Measurements from ENCODE around the gene ITGA5.

Gene ITGA5

DNA sequence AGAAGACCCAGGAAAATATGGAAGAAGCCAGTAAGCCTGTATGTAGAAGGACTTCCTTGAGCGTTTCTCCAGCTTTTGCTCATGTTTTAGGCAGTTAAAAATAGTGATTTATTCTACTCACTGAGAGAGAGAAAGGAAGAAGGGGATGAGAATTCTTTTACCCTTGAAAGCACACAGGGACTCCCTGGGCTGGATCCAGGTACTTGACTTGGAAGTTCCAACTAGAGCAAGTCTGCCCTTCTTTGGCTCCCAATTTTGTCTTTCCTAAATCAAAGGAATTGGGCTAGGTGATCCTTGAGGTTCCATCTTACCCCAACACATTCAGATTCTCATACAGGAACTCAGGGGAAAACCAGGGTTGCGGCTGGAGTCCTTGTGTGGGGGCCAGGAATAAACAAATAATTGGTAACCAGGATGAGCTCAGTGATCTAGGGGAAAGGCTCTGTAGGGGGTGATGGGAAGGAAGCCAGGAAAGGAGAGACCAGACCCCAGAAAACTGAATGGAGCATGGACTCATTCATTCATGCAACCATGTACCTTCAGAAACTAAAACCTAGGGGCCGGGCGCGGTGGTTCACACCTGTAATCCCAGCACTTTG lies 11.5 kb upstream of the ITGA5 start:
- DNase-seq (ENCODE audit: low read depth in 2 of 2), result no peak

DNA sequence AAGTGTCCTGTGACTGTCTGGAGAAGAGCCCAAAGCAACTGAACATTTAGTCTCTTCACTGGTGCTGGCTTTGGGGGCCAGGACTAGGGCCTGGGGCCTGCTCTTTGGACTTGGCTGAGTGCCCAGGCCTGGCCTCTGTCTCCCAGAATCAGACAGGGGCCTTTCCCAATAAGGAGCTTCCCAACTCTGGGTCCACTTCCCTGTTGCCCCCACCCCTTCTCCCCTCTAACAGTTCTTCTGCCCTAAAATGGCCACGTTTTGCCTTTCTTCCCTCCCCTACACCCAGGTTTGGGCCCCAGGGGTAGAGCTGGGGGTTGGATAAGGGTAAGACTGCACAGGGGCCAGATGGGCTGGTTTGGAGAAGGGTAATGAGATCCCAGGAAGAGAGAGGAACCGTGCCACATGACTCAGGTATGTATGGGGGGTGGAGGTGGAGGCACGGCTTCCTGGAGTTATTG lies 10.0 kb upstream of the ITGA5 start:
- no peak for DNase-seq (ENCODE audit: low read depth in 2 of 2)

DNA sequence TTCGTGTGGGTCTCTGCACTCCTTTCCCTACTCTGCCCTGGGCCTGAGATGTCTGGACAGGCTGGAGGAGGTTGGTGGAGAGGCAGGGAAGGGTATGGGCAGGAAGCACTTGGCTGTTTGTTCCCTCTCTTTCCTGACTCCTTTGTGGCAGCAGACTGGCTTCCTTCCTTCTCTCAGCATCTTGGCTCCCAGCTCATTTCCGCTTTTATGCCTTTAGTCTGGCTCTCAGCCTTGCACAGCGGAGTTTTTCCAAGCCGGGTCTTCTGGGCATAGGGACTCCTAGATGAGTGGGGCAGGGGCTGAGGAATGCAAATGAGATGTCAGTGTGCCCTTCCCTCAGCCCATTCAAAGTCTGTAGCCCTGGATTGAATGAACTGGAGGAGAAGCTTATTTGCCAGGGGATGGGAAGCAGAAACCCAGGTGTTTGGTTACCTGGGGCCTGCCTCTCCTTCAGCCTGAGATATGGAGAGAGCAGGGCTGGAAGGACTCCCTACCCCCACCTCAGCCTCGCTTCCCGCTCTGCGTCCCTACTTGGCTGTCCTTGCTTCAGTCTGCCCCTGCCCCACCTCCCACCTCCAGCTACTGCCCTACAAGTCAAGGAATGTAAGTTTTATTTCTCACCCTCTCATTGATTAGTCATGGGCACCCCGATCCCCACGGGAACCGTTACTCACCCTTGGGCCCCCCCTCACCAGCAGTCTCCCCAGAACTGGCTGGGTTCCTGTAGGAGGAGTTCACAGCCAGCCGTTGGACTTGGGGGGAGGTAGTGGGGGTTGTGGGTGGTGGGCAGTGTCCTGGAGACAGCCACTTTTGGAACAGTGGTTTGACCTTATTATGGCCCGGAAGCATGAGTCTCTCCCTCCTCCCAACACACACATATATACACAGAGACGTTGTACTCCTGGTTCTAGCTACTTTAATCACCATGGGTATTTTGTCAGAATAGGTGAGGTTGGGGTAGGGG lies 9.3 kb upstream of the ITGA5 start:
- DNase-seq (ENCODE audit: low read depth in 2 of 2), result no peak

DNA sequence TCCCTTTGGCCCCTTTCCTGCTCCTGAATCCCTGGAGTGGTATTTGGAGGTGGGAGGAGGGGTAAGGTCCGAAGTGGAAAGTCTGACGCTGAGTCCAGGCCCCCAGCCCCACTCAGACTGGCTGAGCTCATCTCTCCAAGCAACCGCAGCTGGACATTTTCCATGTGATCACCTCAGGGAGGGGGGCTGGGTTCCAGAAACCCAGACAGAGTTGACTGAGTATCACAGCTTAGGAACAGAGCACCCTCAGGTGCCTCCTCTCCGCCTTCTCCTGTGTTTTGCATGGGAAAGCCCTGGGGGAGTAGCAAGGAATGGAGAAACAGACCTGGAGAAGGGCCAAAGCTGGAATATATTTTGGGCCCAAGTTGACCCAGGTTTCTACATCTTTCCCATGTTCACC lies 8.0 kb upstream of the ITGA5 start:
- no peak for DNase-seq (ENCODE audit: low read depth in 2 of 2)

DNA sequence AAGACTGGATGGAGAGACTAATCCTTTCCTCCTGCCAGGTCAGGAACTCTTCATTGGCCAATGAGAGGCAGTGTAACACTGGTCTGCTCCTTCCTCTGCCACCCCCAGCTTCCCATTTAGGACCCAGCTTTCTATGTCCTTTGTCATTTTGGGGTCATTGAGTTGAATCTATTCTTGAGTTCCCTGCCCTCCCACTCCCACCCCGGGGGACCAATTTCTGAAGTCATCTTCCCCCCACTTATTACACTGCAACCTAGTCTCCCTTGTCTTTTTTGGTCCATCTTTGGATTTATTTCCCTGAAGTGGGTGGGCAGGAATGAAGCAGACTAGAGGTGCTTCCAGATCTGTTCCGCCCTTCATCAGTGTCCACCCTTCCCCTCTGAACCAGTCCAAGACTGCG lies 7.6 kb upstream of the ITGA5 start:
- DNase-seq (ENCODE audit: low read depth in 2 of 2), result no peak

DNA sequence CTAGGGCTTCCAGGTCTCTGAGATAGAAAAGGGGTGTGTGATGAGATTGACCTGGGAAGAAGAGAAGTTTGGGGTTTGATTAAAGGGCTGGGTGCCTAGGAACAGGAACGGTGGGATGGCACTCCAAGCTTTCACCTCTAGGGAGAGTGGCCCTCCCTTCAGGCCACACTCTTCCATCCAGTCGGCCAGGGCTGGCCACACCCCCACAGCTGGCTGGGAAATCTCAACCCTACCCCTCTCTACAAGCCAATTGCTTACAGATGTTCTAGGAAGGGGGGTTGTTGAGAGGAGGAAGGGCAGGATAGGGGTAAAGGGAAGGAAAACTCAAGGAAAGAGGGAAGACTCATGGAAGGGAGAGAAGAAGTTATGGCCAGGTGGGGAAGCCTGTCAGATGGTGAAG lies 6.6 kb upstream of the ITGA5 start:
- DNase-seq (ENCODE audit: low read depth in 2 of 2), result no peak

DNA sequence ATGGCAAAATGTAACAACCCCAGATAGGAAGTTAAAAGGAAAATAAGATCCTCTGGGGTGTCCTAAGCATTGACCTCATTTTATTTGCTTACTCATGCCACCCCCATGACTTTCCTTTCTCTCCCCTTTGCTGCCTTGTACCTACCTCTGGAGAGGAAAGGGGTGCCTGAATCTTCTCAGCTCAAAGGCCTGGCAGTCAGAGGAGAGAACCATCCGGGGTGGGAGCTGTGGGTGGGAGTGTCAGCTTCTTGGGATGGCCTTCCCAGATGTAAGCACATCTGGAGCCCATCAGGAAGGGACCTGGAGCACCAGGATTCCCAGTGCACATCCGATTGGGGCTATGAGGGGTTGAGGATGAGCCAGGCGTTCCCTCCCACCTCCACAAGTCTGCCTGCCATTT lies 5.2 kb upstream of the ITGA5 start:
- no peak for DNase-seq (ENCODE audit: low read depth in 2 of 2)

DNA sequence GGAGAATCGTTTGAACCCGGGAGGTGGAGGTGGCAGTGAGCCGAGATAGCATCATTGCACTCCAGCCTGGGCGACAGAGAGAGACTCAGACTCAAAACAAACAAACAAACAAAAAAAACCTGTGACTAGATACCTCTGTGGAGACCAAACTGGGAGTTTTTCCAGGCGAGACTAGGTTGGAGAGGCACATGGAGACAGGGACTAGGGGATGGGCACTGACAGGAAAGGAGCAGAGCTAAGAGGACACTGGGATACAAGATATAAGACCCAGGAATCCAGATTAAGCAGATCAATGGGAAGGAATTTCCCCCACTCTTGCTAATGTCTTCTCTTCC lies 4.7 kb upstream of the ITGA5 start:
- no peak for DNase-seq (ENCODE audit: low read depth in 2 of 2)

DNA sequence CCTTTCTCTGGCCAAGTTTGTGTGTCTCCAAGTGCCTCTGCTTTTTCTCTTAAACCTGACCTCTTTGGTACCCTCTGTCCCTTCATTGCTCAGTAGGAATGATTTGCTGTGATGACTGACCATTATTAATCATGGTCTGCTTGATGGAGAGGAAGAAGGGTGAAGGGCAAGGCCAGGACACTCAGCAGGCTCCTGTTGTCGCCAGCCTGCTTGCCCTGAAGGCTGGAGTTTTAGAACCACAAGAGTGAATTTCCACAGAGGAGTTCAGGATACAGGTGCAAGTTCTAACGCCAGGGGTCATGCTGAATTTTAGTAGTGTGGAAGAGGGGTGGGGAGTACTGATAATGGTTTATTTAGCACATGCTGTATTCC lies 2.8 kb upstream of the ITGA5 start:
- no peak for DNase-seq (ENCODE audit: low read depth in 2 of 2)

DNA sequence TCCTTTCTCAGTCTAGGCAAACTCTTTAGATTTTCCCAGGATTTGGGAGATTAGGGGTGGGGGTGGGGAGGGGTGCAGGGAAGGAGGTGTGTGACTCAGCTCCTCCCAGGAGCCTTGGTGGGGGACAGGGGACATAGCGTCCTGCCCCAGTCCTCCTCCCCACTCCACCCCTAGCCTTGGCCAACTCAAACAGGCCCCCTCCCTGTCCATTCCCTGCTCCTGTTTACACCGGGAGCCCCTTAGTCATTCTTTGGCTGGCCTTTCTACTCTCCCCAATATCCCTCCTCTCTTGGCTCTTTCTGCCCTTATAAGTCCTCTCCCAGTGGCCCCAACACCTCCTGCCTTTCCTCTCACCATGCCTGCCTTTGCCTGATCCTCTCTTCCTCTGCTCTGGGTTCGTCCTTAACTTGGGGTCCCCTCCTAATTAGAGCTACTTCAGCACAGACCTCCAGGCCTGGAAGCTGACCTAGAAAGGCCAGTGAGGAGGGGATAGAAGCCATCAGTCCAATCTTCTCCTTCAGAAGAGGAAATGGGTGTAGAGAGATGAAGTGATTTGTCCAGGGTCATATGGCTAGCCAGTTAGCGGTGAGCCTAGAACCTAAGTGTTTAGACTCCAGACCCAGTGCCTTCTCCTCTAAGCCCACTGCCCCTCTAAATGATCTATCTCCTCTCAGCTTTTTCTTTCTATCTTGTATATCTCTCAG lies 2.3 kb upstream of the ITGA5 start:
- DNase-seq (ENCODE audit: low read depth in 2 of 2), result no peak

DNA sequence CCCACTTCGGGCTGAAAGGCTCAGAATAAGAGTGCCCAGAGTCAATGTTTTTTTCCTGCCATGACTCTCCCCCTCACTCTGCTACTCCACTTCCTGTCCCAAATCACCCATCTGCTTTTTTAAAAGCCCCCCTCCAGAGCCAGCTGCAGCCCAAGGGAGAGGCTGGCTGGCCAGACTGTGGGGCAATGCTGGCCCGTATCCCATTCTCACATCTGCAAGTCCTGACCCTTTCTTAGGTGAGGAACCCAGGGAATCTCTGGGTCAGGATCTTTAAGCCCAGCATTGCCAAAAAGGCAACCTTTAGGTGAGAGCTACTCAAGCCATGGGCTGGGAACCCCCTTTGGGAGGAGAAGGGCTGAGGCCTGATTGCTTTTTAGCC lies 1.7 kb upstream of the ITGA5 start:
- DNase-seq (ENCODE audit: low read depth in 2 of 2), result no peak

DNA sequence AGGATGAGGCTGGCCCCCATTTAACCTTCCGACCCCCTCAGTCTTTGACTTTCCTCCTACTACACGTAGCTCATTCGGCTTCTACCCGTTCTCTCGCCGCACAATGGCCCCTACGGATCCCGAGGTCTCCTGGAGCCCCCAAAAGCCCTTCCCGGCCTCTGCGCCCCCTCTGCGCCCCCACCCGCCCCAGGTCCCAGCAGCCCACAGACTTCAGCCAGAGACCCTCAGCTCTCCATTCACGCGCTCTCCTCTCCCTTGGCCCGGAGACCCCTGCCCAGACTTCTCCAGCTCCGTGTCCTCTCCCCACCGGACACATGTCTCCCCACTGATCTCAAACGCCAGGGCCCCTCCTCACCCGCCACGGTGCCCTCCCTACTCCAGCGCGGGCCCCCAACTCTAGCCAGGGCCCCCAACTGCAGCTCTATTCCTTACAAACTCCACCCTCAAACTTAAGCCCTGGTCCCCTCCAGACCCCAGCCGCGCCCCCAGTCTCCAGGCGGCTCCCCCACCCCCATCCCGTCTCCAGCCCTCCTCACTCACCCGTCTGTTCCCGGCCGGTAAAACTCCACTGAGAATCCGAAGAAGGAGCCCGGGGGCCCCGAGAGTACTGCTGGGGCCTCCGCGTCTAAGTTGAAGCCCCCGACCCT lies 502 bp downstream of the ITGA5 start:
- no peak for DNase-seq (ENCODE audit: low read depth in 2 of 2)

DNA sequence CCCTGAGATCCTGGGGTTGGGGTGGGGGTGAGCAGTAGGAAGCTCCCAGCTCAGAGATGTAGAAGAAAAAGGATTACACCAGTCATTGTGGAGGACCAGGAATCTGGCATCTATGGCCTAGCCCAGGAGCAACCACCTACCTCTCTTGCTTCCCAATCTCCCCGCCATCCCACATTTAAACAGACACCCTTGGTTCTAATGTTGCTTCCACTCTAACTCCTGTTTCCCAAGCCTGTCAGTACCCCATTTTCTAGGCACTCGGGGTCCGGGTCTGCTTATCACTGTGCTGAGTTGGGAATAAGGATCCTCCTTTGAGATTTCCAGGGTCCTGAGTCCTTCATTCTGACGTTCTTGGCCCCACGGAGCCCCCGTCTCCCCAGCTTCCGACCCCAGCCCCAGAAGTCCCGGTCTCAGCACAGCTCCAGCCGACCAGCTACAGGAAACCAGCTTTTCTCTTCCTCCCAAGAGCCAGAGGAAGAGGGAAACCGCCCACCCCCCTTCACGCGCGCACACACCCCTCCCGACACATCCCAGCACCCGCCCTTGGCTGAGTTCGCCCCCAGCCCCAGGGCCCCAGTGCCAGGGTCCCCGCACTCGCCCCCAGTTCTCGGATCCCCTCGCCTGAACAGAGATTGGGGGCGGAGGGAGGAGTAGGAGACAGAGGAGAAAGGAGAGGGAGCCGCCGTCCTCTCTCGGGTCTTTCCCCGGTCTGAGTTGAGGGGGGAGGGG lies 1.2 kb downstream of the ITGA5 start:
- no peak for DNase-seq (ENCODE audit: low read depth in 2 of 2)

DNA sequence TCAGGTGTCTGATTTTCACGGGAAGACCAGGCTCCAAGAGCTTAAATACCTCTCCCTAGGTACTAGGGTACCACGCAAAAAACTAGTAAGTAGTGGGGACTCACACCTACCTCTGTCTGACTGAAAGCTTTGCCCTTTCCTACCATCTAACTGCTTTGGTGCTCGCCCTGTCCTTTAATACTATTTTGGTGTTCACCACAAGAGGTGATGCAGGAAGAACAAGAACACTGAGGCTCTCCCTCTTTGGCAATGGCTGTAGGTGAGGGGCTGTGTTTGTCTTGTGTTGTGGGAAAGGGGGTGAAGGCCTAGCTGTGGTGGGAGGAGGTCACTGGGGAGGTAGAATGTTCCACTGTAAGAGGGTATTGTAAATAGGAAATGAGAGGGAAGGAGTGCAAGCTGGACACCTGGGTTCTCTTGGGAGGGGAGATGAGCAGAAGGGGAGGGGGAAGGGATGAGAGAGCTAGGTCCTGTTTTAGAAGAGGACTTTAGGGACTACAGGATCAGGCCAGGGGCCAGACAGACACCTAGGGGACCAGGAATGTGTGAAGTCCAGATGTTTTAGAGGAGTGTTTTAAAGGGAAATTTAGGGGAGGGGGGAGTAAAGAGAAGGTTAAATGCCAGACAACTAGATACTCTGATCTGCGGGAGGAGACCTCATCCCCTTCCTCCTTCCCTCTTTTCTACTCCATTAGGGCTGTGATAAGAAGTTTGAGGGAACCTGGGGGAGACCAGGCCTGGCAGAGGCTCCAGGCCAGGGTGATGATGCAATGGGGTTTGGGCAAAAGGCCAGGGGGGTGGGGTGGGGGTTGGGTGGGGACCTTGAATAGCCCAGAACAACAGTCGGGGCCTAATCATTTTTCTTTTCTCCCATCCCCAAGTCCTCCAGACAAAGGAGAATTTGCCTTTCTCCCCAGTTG lies 2.1 kb downstream of the ITGA5 start:
- DNase-seq (ENCODE audit: low read depth in 2 of 2), result no peak

DNA sequence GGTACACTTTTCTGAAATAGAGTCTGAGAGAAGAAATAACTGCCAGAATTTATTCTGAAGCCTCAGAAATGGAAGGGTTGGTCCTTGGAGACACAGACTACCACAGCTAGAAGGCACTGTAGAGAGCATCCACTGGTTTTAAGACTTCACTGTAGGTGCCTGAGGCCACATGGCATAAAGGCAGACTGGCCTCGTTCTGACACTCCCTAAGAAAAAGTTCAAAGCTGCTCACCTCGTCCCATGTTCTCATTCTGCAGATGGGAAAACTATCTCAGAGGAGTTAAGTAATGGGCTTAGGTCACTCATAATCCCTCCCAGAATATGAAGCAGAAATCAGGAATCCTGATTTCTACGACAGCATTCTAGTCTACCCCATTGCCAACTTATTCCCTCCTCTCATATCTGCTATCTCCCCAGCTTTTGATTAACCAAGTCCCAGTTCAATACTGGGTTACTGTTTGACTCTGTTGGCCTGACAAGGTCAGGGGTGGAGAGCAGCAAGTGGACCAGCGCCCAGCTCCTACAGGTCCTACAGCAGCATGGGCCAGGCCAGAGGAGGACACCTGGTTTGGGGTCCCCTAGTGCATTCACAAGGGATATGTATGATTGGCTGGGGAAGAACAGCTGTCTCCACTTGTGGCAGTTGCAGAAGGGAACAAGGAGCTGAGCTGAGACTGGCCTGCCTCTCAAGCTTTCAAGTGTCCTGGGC lies 3.7 kb downstream of the ITGA5 start:
- no peak for DNase-seq (ENCODE audit: low read depth in 2 of 2)

DNA sequence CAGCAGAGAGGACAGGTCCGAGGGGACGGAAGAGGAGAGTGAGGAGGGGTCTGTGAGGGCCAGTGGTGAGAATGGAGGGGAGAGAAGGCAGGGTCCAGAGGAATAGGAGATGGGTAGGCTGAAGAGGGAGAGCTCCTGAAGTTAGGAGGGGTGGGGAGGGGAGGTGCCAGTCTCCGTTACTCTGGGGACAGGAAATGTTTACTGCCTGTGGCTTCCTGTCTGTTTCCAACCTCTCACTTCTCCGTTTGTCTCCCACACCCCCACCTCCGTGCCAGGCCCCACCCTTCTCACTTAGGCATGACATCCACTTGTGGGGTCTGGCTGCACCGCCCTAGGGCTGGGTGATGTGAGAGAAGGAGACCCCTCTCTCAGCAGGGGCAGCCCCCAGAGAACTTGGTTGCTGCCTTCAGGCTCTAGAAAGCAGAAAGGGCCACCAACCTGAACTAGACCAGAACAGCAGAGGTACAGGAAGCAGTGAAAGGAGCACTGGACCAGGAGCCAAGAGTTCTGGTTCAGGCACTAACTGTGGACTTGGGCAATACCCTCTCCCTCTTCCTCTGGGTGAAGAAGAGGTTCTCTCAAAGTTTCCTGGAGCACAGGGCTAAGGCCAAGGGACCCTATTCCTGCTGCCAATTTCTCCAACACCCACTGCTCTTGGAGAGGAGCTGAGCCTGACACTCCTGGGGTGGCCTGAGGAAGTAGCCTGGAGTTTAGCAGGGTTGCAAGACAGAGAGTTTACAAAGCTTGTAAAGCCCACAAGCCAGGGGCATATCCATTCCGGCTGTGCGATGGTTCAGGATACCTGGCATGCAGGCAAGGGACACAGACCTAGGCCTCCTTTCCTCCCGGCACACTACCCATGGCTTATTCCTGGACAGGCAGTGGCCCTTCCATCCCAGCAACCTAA lies 5.5 kb downstream of the ITGA5 start:
- peak in 1 of 2 donors; percentile 48 for DNase-seq (ENCODE audit: low read depth in 2 of 2)

DNA sequence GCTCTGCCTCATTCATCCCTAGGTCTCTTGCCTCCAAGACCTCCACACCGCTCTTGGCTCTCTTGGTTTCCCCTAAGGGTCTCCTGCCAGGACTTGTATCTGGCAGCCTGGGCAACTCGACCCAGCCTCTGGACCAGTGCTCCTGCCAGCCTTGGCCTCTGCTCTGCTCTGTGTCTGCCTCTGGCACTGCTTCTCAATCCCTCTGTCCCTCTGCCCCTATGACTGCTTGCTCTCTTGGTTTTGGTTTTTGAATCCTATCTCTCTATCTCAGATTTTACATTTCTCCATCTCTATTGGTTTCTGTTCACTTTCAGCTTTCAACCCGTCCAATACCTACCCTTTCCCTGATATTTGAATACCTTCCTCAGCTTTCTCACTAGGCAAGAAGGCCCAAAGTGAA lies 6.3 kb downstream of the ITGA5 start:
- no peak for DNase-seq (ENCODE audit: low read depth in 2 of 2)

DNA sequence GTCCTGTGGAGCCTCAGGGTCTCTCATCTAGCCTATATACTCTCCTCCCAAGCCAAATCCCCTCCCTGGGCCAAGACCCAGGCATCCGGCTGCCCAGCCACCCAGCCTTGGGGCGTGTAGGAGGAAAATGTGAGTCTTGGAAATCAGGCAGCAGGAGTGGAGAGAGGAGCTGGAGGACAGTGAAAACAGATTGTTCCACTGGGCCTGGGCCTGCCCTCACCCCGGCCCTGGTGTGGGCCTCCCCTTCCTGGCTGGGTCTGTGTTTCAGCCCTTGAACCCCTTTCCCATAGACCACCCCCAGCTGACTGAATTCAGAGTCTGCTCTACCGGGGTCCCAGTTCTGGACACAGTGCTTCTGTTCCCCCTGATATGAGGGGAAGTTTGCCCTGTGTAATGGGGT lies 6.7 kb downstream of the ITGA5 start:
- no peak for DNase-seq (ENCODE audit: low read depth in 2 of 2)

All from stimulated activated CD4-positive, alpha-beta T cell treated with anti-CD3 and anti-CD28 coated beads, Interleukin-4, amount 100 ng/mL, for 48 hours (primary cell).